DMS53 treated with DMSO at 0.1 percent for 48 hours (cell line): ENCODE results near the gene AUTS2.

Source experiments
- DNase-seq: peaks from one replicate; lab custom pipeline; 2025; ENCODE audit not compliant: unreplicated experiment; lab: John Stamatoyannopoulos, UW

Gene AUTS2

DNA sequence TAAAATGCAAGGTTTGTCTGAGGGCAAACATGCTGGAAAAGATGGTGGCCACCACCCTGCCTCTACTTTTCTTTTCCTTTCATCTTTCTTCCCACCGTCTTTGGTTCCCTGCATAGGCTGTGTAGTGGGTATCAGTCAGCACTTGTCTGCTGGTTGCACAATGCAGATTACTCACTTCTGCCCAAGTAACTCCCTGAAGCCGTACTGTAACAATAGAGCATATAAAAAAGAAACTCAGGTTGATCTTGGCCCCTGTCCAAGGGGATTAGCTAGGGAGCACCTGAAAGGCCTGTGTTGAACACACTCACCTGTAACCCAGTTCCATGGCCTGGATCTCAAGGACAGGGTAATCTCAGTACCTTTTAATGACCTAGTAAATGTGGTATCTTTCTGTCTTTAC is 1000.7 kb downstream of the AUTS2 start:
- peak; percentile 62 for DNase-seq

GRCh38 chr7:70599446-70600190 is 1001.3 kb downstream of the AUTS2 start:
- DNase-seq, result no peak

DNA sequence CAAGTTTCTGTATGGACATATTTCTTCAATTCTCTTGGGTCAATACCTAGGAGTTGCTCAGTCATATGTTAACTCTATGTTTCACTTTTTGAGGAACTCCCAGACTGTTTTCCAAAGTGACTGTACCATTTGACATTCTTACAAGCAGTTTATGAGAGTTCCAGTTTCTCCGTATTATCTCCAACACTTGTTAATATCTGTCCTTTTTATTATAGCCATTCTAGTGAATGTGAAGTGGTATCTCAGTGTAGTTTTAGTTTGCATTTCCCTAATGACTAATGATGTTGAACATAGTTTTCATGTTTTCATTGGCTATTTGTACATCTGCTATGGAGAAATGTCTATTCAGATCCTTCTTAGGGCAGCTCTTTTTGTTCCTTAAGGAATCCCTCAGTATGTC is 1002.7 kb downstream of the AUTS2 start:
- no peak for DNase-seq

DNA sequence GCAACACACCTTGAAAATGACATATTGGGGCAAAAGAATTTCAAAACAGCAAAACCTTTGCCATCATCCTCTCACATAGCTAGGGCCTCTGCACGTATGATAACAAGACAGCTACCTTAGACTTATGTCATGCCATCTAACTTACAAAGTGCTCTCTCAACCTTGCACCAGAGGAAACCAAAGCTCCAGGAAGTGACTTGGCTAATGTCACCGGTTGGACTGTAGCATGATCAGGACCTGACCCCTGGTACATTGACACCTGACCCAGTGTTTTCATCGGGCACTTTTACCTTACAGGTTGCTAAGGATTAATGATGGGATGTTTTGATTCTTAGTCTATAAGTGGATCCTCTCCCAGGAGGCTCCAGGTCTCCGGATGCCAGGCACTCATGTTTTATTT is 1003.8 kb downstream of the AUTS2 start:
- DNase-seq, result no peak

GRCh38 chr7:70607281-70607680 is 1009.0 kb downstream of the AUTS2 start:
- DNase-seq, result no peak

- DNase-seq, result no peak
Observed at GRCh38 chr7:70607759-70608158, 1009.5 kb downstream of the AUTS2 start.

GRCh38 chr7:70608229-70608628 is 1010.0 kb downstream of the AUTS2 start:
- DNase-seq, result no peak

DNA sequence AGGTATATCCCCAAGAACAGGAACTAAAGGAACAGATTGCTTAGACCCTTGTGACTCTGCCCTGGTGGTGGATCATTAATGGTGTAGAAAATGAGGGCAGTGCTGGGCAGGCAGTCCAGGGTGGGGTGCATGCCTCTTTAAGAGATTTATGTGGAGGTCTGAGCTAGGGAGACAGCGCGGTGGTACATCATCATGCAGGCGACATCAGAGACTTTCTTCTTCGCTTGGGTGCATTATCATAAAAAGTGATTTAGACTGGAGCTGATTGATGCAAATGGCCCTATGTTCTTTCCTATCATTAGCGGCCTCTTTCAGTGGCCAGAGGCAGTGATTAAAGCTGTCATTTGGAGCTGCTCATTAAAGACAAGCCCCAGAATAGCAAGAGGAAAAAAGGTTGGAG is 1014.5 kb downstream of the AUTS2 start:
- no peak for DNase-seq

DNA sequence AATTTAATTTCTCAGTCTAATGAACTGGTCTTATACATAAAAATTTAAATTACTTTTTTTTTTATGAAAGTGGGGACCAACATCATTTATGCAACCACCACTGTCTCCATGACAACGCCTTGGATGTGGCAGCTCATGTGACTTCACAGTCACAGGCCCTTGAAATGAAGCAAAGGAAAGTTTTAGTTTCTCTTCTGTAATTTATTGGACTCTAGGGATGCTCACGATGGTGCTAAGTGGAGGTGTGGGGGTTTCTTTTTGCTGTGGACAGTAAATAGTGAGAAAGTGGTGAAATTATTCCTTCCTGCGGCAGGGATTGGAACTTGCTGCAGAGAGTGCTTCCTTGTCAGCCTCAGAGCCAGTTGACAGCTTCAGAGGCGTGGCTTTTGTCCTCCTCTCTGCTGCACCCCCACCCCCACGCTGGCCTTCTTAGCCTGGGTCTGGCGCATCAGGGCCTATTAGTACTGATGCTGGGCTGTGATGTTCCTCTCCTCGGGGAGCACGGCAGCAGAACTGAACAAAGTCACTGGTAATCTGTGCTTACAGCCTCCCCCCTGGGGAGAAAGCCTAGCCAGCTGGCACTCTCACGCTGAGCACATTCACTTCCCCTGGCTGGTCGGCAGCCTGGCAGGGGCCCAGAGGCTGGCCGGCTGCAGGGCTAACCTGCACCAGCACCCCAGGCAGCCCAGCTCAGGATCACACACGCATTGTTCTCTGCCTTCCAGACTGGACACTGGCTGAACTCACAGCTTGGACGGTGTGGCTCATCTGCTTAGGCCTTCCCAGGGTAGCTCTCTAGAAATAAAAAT is 1016.2 kb downstream of the AUTS2 start:
- no peak for DNase-seq

DNA sequence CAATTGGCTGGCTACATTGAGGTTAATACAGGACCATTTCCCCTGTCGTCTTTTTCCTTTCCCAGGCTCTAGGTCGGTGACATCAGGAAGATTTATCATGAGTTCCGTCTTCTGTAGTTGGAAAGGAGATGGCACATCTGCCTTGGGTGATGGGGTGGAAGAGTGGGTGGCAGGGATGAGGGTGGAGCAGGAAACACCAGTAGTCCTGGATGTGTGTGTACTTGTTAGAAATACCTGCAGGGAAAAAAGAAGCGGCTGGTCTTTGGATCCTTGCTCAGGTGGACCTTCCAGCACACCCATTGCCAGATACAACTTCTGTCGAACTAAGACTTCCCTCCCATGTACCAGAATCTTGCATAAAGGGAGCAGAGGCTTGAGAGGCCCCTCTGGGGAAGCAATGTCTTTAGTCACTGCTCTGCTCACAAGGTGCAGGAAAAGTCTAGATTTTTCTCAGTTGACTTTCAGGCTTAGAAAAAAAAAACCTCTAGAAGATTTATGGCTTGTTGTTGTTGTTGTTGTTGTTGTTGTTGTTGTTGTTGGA is 1016.9 kb downstream of the AUTS2 start:
- DNase-seq, result no peak

DNA sequence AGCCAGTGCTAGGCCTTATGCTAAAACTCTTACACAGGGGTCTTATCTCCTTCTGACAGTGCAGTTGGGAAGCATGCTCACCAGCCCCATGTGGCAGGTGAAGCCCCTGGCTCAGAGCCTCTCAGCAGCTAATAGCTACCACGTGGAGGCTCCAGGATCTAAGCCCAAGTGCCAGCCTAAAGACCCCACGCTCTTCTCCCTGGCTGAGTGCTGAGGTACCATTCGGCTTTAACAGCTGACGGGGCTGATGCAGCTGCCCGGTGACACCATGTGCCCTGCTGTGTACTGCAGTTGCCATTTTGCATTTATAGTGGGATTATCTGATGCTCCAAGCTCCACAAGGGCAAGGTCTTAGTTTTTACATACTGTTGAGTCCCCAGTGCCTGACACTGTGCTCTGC is 1017.9 kb downstream of the AUTS2 start:
- no peak for DNase-seq

GRCh38 chr7:70616821-70617220 is 1018.5 kb downstream of the AUTS2 start:
- DNase-seq, result no peak

DNA sequence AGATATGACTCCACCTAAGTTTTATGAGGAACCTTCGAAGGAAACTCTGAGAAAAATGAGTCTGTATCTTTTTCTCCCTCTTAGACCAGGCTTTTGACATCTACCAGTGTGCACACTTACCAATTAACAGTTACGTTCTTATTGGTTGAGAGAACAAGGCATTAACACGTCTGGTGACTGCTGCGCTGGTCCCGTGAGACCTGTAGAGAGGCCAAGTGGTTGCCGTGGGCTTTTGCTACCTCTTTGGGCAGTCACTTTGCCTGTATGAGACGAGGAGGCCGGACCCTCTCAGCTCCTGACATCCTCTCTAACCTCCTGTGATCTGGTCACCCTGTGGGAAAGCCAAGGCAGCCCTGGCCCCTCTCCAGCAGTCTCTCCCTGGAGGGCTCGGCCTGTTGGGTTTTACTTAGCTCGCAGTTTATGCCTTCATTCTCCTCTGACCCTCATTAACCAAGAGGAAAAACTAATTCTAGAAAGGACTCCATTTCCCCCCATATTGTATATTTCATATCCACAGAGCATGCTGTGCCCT is 1019.8 kb downstream of the AUTS2 start:
- no peak for DNase-seq

- DNase-seq, result no peak
Observed at GRCh38 chr7:70619130-70619529, 1020.9 kb downstream of the AUTS2 start.

GRCh38 chr7:70619659-70620058 is 1021.4 kb downstream of the AUTS2 start:
- no peak for DNase-seq

GRCh38 chr7:70620333-70621055 is 1022.2 kb downstream of the AUTS2 start:
- no peak for DNase-seq

GRCh38 chr7:70621954-70622600 is 1023.8 kb downstream of the AUTS2 start:
- DNase-seq, result no peak

- no peak for DNase-seq
Observed at GRCh38 chr7:70622936-70623335, 1024.7 kb downstream of the AUTS2 start.

DNA sequence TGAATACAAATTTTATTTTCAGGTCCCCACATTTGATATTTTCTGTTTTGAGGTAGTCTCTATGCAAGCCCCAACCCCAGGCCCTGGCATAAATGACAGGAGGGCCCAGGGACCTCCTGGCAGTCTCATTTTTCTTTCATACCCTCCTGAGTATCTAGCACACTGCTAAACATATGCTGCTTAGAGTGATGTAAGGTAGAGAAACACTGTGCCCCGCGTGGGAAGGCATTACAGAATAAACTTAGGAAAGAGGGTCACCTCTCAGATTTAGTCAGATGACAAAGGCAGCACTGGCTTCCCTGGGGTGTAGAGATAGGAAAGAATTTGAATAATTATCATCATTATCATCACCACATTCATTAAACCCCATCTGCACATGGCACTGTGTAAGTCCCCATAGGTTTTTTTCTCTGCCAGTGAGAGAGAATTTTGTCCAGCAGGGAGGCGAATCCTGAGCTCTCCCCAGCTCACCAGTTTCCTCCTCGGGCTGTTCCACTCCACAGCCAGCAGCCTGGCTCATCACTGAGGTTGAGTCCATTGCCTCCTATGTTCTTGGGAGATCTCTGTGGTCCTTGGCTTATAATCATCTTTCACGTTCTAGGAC is 1026.3 kb downstream of the AUTS2 start:
- DNase-seq, result no peak

- DNase-seq, result no peak
Observed at GRCh38 chr7:70627461-70627860, 1029.2 kb downstream of the AUTS2 start.
